NB4 (cell line): ENCODE results near the gene DOK6.

ENCODE experiments used
- CTCF ChIP-seq: IDR thresholded peaks from one replicate; pipeline ENCODE4 v1.5.1; 2012; ENCODE audit warnings: low read depth, low read length
- MYC ChIP-seq: IDR thresholded peaks from 2 replicates; pipeline ENCODE4 v1.6.1; 2011; ENCODE audit warnings: low read depth, low read length
- TF ChIP-seq, protein P1 (sequence below): IDR thresholded peaks from 2 replicates; pipeline ENCODE4 v1.6.1; 2011; ENCODE audit warnings: low read depth, low read length

DNA sequence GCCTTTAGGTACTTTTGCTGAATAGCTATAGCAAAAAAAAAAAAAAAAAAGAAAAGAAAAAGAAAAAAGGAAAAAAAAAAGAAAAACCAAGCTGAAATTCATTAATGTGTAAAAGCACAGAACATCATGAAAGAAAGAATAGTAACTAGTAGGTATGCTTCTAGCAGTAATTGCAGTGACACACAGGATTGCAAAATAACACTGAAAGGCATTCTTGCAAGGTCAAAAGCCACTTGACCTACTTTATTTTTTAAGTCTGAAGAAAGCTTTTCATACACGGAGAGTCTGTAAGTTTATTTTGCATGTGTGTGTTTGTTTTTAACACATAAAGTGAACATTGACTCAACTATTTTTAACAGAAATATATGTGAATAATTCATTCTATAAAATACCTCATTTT lies 54.4 kb downstream of the DOK6 start:
- TF ChIP-seq, protein P1, sequence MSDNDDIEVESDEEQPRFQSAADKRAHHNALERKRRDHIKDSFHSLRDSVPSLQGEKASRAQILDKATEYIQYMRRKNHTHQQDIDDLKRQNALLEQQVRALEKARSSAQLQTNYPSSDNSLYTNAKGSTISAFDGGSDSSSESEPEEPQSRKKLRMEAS = no peak
- TF ChIP-seq CTCF (no peak), MYC (no peak)
